GM08714 (cell line): ENCODE data around the gene DIP2A.
"Not testable (repeated sequence)": the region's sequence is repeated elsewhere in the genome, so short reads cannot be mapped to it uniquely, and the experiment has no call there.

ENCODE experiments used
- H3K4me3 ChIP-seq: fragments of 200-500 bp; sonication (Bioruptor generic); 2 replicates; pipeline ENCODE4 v1.5.1; 2014; ENCODE audit warnings: mild to moderate bottlenecking, low read length, inconsistent platforms
- ZNF274 ChIP-seq: IDR thresholded peaks from 2 replicates; pipeline ENCODE4 v1.6.1; 2012; ENCODE audit warnings: mild to moderate bottlenecking, low read depth, low read length

Gene DIP2A

GRCh38 chr21:46431884-46432488 lies 26.7 kb upstream of the DIP2A start:
- no peak for TF ChIP-seq ZNF274
- no peak overlapping the region for H3K4me3 ChIP-seq

GRCh38 chr21:46433116-46433515 lies 25.6 kb upstream of the DIP2A start:
- not testable (repeated sequence) for H3K4me3 ChIP-seq

- no peak for TF ChIP-seq ZNF274
Observed at GRCh38 chr21:46434322-46434958, 24.3 kb upstream of the DIP2A start.

GRCh38 chr21:46435786-46436227 lies 22.9 kb upstream of the DIP2A start:
- H3K4me3 ChIP-seq = no peak overlapping the region
- TF ChIP-seq ZNF274 = no peak

More at GRCh38 chr21:46434322-46434958, 24.3 kb upstream of the DIP2A start:
- H3K4me3 ChIP-seq = no peak overlapping the region

GRCh38 chr21:46436621-46437020 lies 22.1 kb upstream of the DIP2A start:
- H3K4me3 ChIP-seq = no peak overlapping the region
- no peak for TF ChIP-seq ZNF274

GRCh38 chr21:46437096-46437498 lies 21.6 kb upstream of the DIP2A start:
- TF ChIP-seq ZNF274 = no peak

GRCh38 chr21:46437511-46437910 lies 21.2 kb upstream of the DIP2A start:
- H3K4me3 ChIP-seq = no peak overlapping the region
- no peak for TF ChIP-seq ZNF274

More at GRCh38 chr21:46437096-46437498, 21.6 kb upstream of the DIP2A start:
- H3K4me3 ChIP-seq = no peak overlapping the region

GRCh38 chr21:46438241-46438640 lies 20.4 kb upstream of the DIP2A start:
- no peak overlapping the region for H3K4me3 ChIP-seq
- no peak for TF ChIP-seq ZNF274

GRCh38 chr21:46439906-46440305 lies 18.8 kb upstream of the DIP2A start:
- H3K4me3 ChIP-seq = no peak overlapping the region
- no peak for TF ChIP-seq ZNF274

GRCh38 chr21:46441331-46441730 lies 17.4 kb upstream of the DIP2A start:
- H3K4me3 ChIP-seq = no peak overlapping the region
- no peak for TF ChIP-seq ZNF274

GRCh38 chr21:46441961-46442498 lies 16.7 kb upstream of the DIP2A start:
- no peak for TF ChIP-seq ZNF274
- H3K4me3 ChIP-seq = no peak overlapping the region

GRCh38 chr21:46442938-46443337 lies 15.8 kb upstream of the DIP2A start:
- TF ChIP-seq ZNF274 = no peak
- H3K4me3 ChIP-seq = no peak overlapping the region

GRCh38 chr21:46443910-46444309 lies 14.8 kb upstream of the DIP2A start:
- TF ChIP-seq ZNF274 = no peak
- H3K4me3 ChIP-seq = no peak overlapping the region

- H3K4me3 ChIP-seq = no peak overlapping the region
Observed at GRCh38 chr21:46448108-46448507, 10.6 kb upstream of the DIP2A start.

GRCh38 chr21:46448855-46449254 lies 9.8 kb upstream of the DIP2A start:
- not testable (repeated sequence) for H3K4me3 ChIP-seq

More at GRCh38 chr21:46448108-46448507, 10.6 kb upstream of the DIP2A start:
- TF ChIP-seq ZNF274 = no peak
